ENCODE results near the gene CTDSPL.

CTDSPL gene

GRCh38 chr3:37992271-37993066, 130.8 kb downstream of the CTDSPL start:
- Histone ChIP-seq H3K4me3 (ENCODE audit: low read depth in 1 of 2, low read length in 2 of 2) (peak overlapping the region in 1 of 2 donors; percentile 8), H3K36me3 (ENCODE audit: control insufficient read depth in 1 of 2, insufficient read depth in 2 of 2, low read length in 2 of 2) (no peaks in the 10 kb centered on the region), H3K4me1 (ENCODE audit: control insufficient read depth in 1 of 2, insufficient read depth in 2 of 2, low read length in 2 of 2) (peaks cover 5 to 6% of the 10 kb centered on the region in 2 donors), H3K27me3 (ENCODE audit: low read depth, low read length) (no peaks in the 10 kb centered on the region), H3K27ac (ENCODE audit: low read length) (peak overlapping the region; percentile 93), H3K9me3 (ENCODE audit: control insufficient read depth in 1 of 2, low read length in 2 of 2) (no peaks in the 10 kb centered on the region)

- H3K27ac ChIP-seq (ENCODE audit: low read length): peak overlapping the region; percentile 93
- no peaks in the 10 kb centered on the region for H3K27me3 ChIP-seq (ENCODE audit: low read depth, low read length)
- peaks cover 7 to 8% of the 10 kb centered on the region in 2 donors for H3K4me1 ChIP-seq (ENCODE audit: control insufficient read depth in 1 of 2, insufficient read depth in 2 of 2, low read length in 2 of 2)
- H3K9me3 ChIP-seq (ENCODE audit: control insufficient read depth in 1 of 2, low read length in 2 of 2): no peaks in the 10 kb centered on the region
- H3K36me3 ChIP-seq (ENCODE audit: control insufficient read depth in 1 of 2, insufficient read depth in 2 of 2, low read length in 2 of 2): no peaks in the 10 kb centered on the region
- H3K4me3 ChIP-seq (ENCODE audit: low read depth in 1 of 2, low read length in 2 of 2): peak overlapping the region; percentile 73 to 76
Observed at GRCh38 chr3:37993067-37993455, 131.4 kb downstream of the CTDSPL start.

DNA sequence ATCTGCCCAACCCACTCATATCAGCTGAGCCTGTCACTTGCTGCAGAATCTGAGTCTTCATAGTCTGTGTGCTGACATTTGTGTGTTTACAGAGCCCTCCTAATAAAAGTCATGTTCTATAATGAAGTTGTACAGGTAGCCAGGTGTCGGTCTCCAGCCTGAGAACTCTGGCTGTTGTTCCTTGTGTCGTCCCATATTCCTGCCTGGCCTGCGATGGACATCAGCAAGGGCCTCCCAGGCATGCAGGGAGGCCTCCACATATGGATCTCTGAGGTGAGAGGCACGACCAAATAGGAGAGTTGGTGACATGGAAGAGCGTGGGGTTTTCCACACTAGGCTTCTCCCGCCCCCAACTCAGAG, 131.8 kb downstream of the CTDSPL start:
- Histone ChIP-seq H3K36me3 (ENCODE audit: control insufficient read depth in 1 of 2, insufficient read depth in 2 of 2, low read length in 2 of 2) (no peaks in the 10 kb centered on the region), H3K4me1 (ENCODE audit: control insufficient read depth in 1 of 2, insufficient read depth in 2 of 2, low read length in 2 of 2) (peaks cover 11% of the 10 kb centered on the region in 2 donors), H3K27ac (ENCODE audit: low read length) (peak overlapping the region; percentile 93), H3K9me3 (ENCODE audit: control insufficient read depth in 1 of 2, low read length in 2 of 2) (no peaks in the 10 kb centered on the region), H3K4me3 (ENCODE audit: low read depth in 1 of 2, low read length in 2 of 2) (peak overlapping the region; percentile 73 to 76), H3K27me3 (ENCODE audit: low read depth, low read length) (no peaks in the 10 kb centered on the region)

GRCh38 chr3:37993820-37994638, 132.3 kb downstream of the CTDSPL start:
- H3K4me1 ChIP-seq (ENCODE audit: control insufficient read depth in 1 of 2, insufficient read depth in 2 of 2, low read length in 2 of 2): peaks cover 13 to 14% of the 10 kb centered on the region in 2 donors
- no peaks in the 10 kb centered on the region for H3K36me3 ChIP-seq (ENCODE audit: control insufficient read depth in 1 of 2, insufficient read depth in 2 of 2, low read length in 2 of 2)
- no peaks in the 10 kb centered on the region for H3K9me3 ChIP-seq (ENCODE audit: control insufficient read depth in 1 of 2, low read length in 2 of 2)
- no peaks in the 10 kb centered on the region for H3K27me3 ChIP-seq (ENCODE audit: low read depth, low read length)
- peak overlapping the region; percentile 73 to 76 for H3K4me3 ChIP-seq (ENCODE audit: low read depth in 1 of 2, low read length in 2 of 2)
- peak overlapping the region; percentile 93 for H3K27ac ChIP-seq (ENCODE audit: low read length)

DNA sequence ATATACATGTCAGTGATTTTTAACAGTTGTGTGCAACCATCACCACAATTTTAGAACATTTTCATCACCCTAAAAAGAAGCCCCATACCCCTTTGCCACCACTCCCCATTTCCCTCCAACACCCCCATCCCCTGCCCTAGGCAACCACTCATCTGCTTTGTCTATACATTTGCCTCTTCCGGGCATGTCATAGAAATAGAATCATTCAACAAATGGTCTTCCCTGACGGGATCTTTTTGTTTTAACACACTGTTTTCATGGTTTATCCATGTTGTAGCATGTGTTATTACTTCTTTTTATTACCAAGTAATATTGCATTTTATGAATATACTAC, 132.9 kb downstream of the CTDSPL start:
- Histone ChIP-seq H3K27ac (ENCODE audit: low read length) (peak overlapping the region; percentile 93), H3K4me1 (ENCODE audit: control insufficient read depth in 1 of 2, insufficient read depth in 2 of 2, low read length in 2 of 2) (peaks cover 13 to 14% of the 10 kb centered on the region in 2 donors), H3K27me3 (ENCODE audit: low read depth, low read length) (no peaks in the 10 kb centered on the region), H3K36me3 (ENCODE audit: control insufficient read depth in 1 of 2, insufficient read depth in 2 of 2, low read length in 2 of 2) (no peaks in the 10 kb centered on the region), H3K9me3 (ENCODE audit: control insufficient read depth in 1 of 2, low read length in 2 of 2) (no peaks in the 10 kb centered on the region), H3K4me3 (ENCODE audit: low read depth in 1 of 2, low read length in 2 of 2) (peak overlapping the region; percentile 73 to 76)

GRCh38 chr3:37995652-37996641, 134.3 kb downstream of the CTDSPL start:
- no peak overlapping the region for H3K4me3 ChIP-seq (ENCODE audit: low read depth in 1 of 2, low read length in 2 of 2)
- no peaks in the 10 kb centered on the region for H3K27me3 ChIP-seq (ENCODE audit: low read depth, low read length)
- peak overlapping the region; percentile 3 for H3K27ac ChIP-seq (ENCODE audit: low read length)
- peaks cover 0 to under 1% of the 10 kb centered on the region in 2 donors for H3K36me3 ChIP-seq (ENCODE audit: control insufficient read depth in 1 of 2, insufficient read depth in 2 of 2, low read length in 2 of 2)
- H3K9me3 ChIP-seq (ENCODE audit: control insufficient read depth in 1 of 2, low read length in 2 of 2): no peaks in the 10 kb centered on the region
- H3K4me1 ChIP-seq (ENCODE audit: control insufficient read depth in 1 of 2, insufficient read depth in 2 of 2, low read length in 2 of 2): peaks cover 13 to 14% of the 10 kb centered on the region in 2 donors

- no peak overlapping the region for H3K4me3 ChIP-seq (ENCODE audit: low read depth in 1 of 2, low read length in 2 of 2)
- no peaks in the 10 kb centered on the region for H3K9me3 ChIP-seq (ENCODE audit: control insufficient read depth in 1 of 2, low read length in 2 of 2)
- H3K27ac ChIP-seq (ENCODE audit: low read length): peak overlapping the region; percentile 3
- H3K36me3 ChIP-seq (ENCODE audit: control insufficient read depth in 1 of 2, insufficient read depth in 2 of 2, low read length in 2 of 2): peaks cover 4 to 10% of the 10 kb centered on the region in 2 donors
- H3K4me1 ChIP-seq (ENCODE audit: control insufficient read depth in 1 of 2, insufficient read depth in 2 of 2, low read length in 2 of 2): peaks cover 13 to 14% of the 10 kb centered on the region in 2 donors
- H3K27me3 ChIP-seq (ENCODE audit: low read depth, low read length): no peaks in the 10 kb centered on the region
Observed at GRCh38 chr3:37996785-37997301, 135.2 kb downstream of the CTDSPL start.

- Histone ChIP-seq H3K9me3 (ENCODE audit: control insufficient read depth in 1 of 2, low read length in 2 of 2) (no peaks in the 10 kb centered on the region), H3K4me3 (ENCODE audit: low read depth in 1 of 2, low read length in 2 of 2) (no peak overlapping the region), H3K27ac (ENCODE audit: low read length) (no peak overlapping the region), H3K36me3 (ENCODE audit: control insufficient read depth in 1 of 2, insufficient read depth in 2 of 2, low read length in 2 of 2) (peaks cover 6 to 15% of the 10 kb centered on the region in 2 donors), H3K27me3 (ENCODE audit: low read depth, low read length) (no peaks in the 10 kb centered on the region), H3K4me1 (ENCODE audit: control insufficient read depth in 1 of 2, insufficient read depth in 2 of 2, low read length in 2 of 2) (peaks cover 13 to 14% of the 10 kb centered on the region in 2 donors)
Observed at GRCh38 chr3:37997342-37997741, 135.7 kb downstream of the CTDSPL start.

DNA sequence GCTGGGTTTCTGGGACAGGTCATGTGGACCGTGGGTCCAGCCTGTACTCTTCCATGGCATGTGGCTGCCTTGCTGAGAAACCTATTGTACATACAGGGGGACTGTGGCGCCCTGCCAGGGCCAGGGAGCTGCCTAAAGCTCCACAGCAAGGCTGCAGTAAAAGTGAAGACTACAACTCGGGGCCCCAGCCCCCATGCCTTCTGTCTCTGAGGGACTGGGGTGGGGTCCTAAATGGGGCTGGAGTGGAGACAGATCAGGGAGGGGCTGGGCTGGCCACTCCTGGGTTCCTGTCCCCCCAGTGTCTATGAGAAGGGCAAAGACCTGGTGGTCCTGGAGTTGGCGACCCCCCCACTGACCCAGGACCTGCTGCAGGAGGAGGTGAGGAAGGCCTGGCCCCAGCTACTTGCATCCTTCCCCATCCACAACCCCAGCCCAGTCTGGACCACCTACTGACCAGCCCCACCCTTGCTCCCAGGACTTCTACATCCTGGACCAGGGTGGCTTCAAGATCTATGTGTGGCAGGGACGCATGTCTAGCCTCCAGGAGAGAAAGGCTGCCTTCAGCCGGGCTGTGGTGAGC, 136.2 kb downstream of the CTDSPL start:
- Histone ChIP-seq H3K27me3 (ENCODE audit: low read depth, low read length) (no peaks in the 10 kb centered on the region), H3K4me1 (ENCODE audit: control insufficient read depth in 1 of 2, insufficient read depth in 2 of 2, low read length in 2 of 2) (peaks cover 13 to 15% of the 10 kb centered on the region in 2 donors), H3K9me3 (ENCODE audit: control insufficient read depth in 1 of 2, low read length in 2 of 2) (no peaks in the 10 kb centered on the region), H3K27ac (ENCODE audit: low read length) (peak overlapping the region; percentile 90), H3K36me3 (ENCODE audit: control insufficient read depth in 1 of 2, insufficient read depth in 2 of 2, low read length in 2 of 2) (peaks cover 6 to 17% of the 10 kb centered on the region in 2 donors), H3K4me3 (ENCODE audit: low read depth in 1 of 2, low read length in 2 of 2) (peak overlapping the region in 1 of 2 donors; percentile 65)

- no peaks in the 10 kb centered on the region for H3K27me3 ChIP-seq (ENCODE audit: low read depth, low read length)
- H3K9me3 ChIP-seq (ENCODE audit: control insufficient read depth in 1 of 2, low read length in 2 of 2): no peaks in the 10 kb centered on the region
- peaks cover 6 to 17% of the 10 kb centered on the region in 2 donors for H3K36me3 ChIP-seq (ENCODE audit: control insufficient read depth in 1 of 2, insufficient read depth in 2 of 2, low read length in 2 of 2)
- H3K4me1 ChIP-seq (ENCODE audit: control insufficient read depth in 1 of 2, insufficient read depth in 2 of 2, low read length in 2 of 2): peaks cover 8 to 27% of the 10 kb centered on the region in 2 donors
- no peak overlapping the region for H3K27ac ChIP-seq (ENCODE audit: low read length)
- no peak overlapping the region for H3K4me3 ChIP-seq (ENCODE audit: low read depth in 1 of 2, low read length in 2 of 2)
Observed at GRCh38 chr3:37999836-38000235, 138.2 kb downstream of the CTDSPL start.
